WTC11 (cell line): ENCODE results near the gene COPA. TPM values are rescaled to one million over a fixed set of nuclear protein-coding genes. Genes with fewer than 3 reads are reported as not detected.

ENCODE experiments used
- ATAC-seq: fragments of 200-7000 bp; cut with Tn5 transposase; 2 replicates; pipeline ENCODE4 v1.10.0; 2021; ENCODE audit warnings: mild to moderate bottlenecking, moderate library complexity
- CTCF ChIA-PET: fragments of 300-600 bp; sonication (Branson Sonifier 250); formaldehyde crosslinking; loops from one replicate; lab custom pipeline; 2021; ENCODE audit warnings: antibody characterized with exemption; lab: Charles Lee
- POLR2A ChIA-PET: fragments of 350-600 bp; sonication (Branson Sonifier 250); formaldehyde crosslinking; loops from one replicate; lab custom pipeline; 2021; ENCODE audit warnings: antibody characterized with exemption; lab: Charles Lee
- DNase-seq: peaks from one replicate; pipeline ENCODE4 v3.0.0; 2021; ENCODE audit warnings: low spot score
- H3K27ac Mint-ChIP-seq: 2 replicates; pipeline ENCODE4 v1.8.0; 2021; ENCODE audit warnings: mixed read lengths
- H3K27me3 Mint-ChIP-seq: 2 replicates; pipeline ENCODE4 v1.8.0; 2021; ENCODE audit warnings: low read depth, mild to moderate bottlenecking, moderate library complexity, mixed read lengths
- H3K36me3 Mint-ChIP-seq: 2 replicates; pipeline ENCODE4 v1.8.0; 2021; ENCODE audit warnings: mixed read lengths
- H3K4me1 Mint-ChIP-seq: 2 replicates; pipeline ENCODE4 v1.8.0; 2022; ENCODE audit warnings: mixed read lengths
- H3K4me3 Mint-ChIP-seq: 2 replicates; pipeline ENCODE4 v1.8.0; 2021; ENCODE audit warnings: mild to moderate bottlenecking, moderate library complexity, mixed read lengths
- H3K9me3 Mint-ChIP-seq: 2 replicates; pipeline ENCODE4 v1.8.0; 2021; ENCODE audit warnings: mixed read lengths
- ATF1 ChIP-seq: sonication (generic); formaldehyde crosslinking; IDR thresholded peaks from 2 replicates; pipeline ENCODE4 v1.8.1; 2023; ENCODE audit warnings: mild to moderate bottlenecking, moderate library complexity, missing genetic modification reagents
- CBFB ChIP-seq: sonication (generic); formaldehyde crosslinking; IDR thresholded peaks from 2 replicates; pipeline ENCODE4 v1.8.1; 2022; ENCODE audit warnings: mild to moderate bottlenecking, low read depth, missing genetic modification reagents
- FOXK1 ChIP-seq: sonication (generic); formaldehyde crosslinking; IDR thresholded peaks from 2 replicates; pipeline ENCODE4 v1.8.0; 2022; ENCODE audit warnings: mild to moderate bottlenecking, moderate library complexity, missing genetic modification reagents
- GTF2I ChIP-seq: fragments of 250-450 bp; sonication (Bioruptor Pico); conservative IDR thresholded peaks from 2 replicates; pipeline ENCODE4 v1.4.0; 2021; ENCODE audit warnings: mild to moderate bottlenecking
- JAZF1 ChIP-seq: fragments of 250-450 bp; sonication (Bioruptor Pico); IDR thresholded peaks from 2 replicates; pipeline ENCODE4 v1.9.0; 2021; ENCODE audit warnings: moderate library complexity, mild to moderate bottlenecking, inconsistent platforms
- JUN ChIP-seq: sonication (generic); formaldehyde crosslinking; IDR thresholded peaks from 2 replicates; pipeline ENCODE4 v1.8.0; 2023; ENCODE audit warnings: mild to moderate bottlenecking, missing genetic modification reagents
- KAT7 ChIP-seq: sonication (generic); formaldehyde crosslinking; IDR thresholded peaks from 2 replicates; pipeline ENCODE4 v1.8.1; 2023; ENCODE audit warnings: missing genetic modification reagents, mild to moderate bottlenecking, borderline replicate concordance
- MYBL2 ChIP-seq: sonication (generic); formaldehyde crosslinking; IDR thresholded peaks from 2 replicates; pipeline ENCODE4 v1.8.1; 2023; ENCODE audit warnings: mild to moderate bottlenecking, moderate library complexity, missing genetic modification reagents
- PRRX2 ChIP-seq: fragments of 250-450 bp; sonication (Bioruptor Pico); IDR thresholded peaks from 2 replicates; pipeline ENCODE4 v1.8.0; 2021; ENCODE audit warnings: mild to moderate bottlenecking
- SP1 ChIP-seq: sonication (generic); formaldehyde crosslinking; conservative IDR thresholded peaks from 2 replicates; pipeline ENCODE4 v1.8.1; 2022; ENCODE audit warnings: missing genetic modification reagents
- TCF7 ChIP-seq: sonication (generic); formaldehyde crosslinking; IDR thresholded peaks from 2 replicates; pipeline ENCODE4 v1.8.0; 2022; ENCODE audit warnings: mild to moderate bottlenecking, low read depth, missing genetic modification reagents, moderate library complexity
- ZNF138 ChIP-seq: sonication (generic); formaldehyde crosslinking; conservative IDR thresholded peaks from 2 replicates; pipeline ENCODE4 v1.8.1; 2022; ENCODE audit warnings: mild to moderate bottlenecking, moderate library complexity, missing genetic modification reagents
- ZNF219 ChIP-seq: sonication (generic); formaldehyde crosslinking; IDR thresholded peaks from 2 replicates; pipeline ENCODE4 v1.8.0; 2023; ENCODE audit warnings: missing genetic modification reagents, mild to moderate bottlenecking, borderline replicate concordance
- ZNF232 ChIP-seq: sonication (generic); formaldehyde crosslinking; IDR thresholded peaks from 2 replicates; pipeline ENCODE4 v1.8.0; 2022; ENCODE audit warnings: mild to moderate bottlenecking, missing genetic modification reagents
- total RNA-seq: library from RNA; stranded (reverse); gene quantifications from 3 replicates; pipeline ENCODE4 v1.2.3, GENCODE V29; 2021
- TF ChIP-seq, protein P1 (sequence below): sonication (generic); formaldehyde crosslinking; IDR thresholded peaks from 2 replicates; pipeline ENCODE4 v1.8.0; 2022; ENCODE audit warnings: missing genetic modification reagents
- TF ChIP-seq, protein P2 (sequence below): sonication (generic); formaldehyde crosslinking; IDR thresholded peaks from 2 replicates; pipeline ENCODE4 v1.8.0; 2022; ENCODE audit warnings: mild to moderate bottlenecking, missing genetic modification reagents
- TF ChIP-seq, protein P3 (sequence below): sonication (generic); formaldehyde crosslinking; IDR thresholded peaks from 2 replicates; pipeline ENCODE4 v1.8.1; 2022; ENCODE audit warnings: mild to moderate bottlenecking, moderate library complexity, missing genetic modification reagents
- TF ChIP-seq, protein P4 (sequence below): sonication (generic); formaldehyde crosslinking; IDR thresholded peaks from 2 replicates; pipeline ENCODE4 v1.8.0; 2022; ENCODE audit warnings: mild to moderate bottlenecking, missing genetic modification reagents
- TF ChIP-seq, protein P5 (sequence below): sonication (generic); formaldehyde crosslinking; IDR thresholded peaks from 2 replicates; pipeline ENCODE4 v1.8.1; 2022; ENCODE audit warnings: mild to moderate bottlenecking, missing genetic modification reagents, moderate library complexity, borderline replicate concordance

Gene COPA
- total RNA-seq, 1 experiment from 2014 or later = 126 TPM

DNA sequence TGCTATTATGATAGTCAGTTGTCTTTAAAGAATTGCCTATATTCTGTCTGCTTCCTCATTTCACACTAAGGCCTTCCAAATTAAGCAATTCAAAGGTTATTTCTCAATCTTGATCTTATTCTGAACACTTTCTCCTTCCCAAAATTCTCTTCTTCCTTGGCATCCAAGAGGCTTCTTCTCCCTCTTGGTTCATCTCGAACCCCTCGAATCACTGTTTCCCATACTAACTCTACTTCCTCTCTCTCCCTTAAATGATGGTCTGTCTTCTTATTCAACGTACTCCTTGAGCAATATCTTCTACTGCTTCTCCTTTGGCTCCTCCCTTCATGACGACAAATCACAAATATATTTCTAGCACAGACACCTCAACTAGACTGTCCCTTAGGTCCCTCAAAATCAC lies 4.5 kb downstream of the COPA start:
- ChIA-PET CTCF (interaction anchor here (1.1 kb wide), 1 partner anchor 37 kb away, joined by 3 read pairs; no protein-coding TSS in a partner anchor), POLR2A (no interaction called here)
- ATAC-seq = no peak

DNA sequence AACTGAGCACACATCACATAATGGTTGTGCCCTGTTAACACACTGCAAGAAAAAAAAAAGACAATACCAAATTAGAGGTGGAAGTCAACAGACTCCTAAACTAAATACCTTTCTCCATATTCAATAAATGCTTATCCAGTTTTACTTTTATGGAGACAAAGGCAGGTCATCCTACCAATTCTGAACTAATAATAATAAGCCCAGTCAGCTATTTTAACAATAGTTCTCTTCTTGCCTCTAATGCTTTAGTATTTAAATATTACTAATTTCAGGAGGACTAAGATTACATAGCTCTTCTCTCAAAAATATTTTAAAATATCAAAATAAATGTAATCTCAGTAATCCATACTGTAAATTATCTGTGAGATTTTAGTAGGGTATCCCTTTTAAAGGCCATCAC lies 10.5 kb downstream of the COPA start:
- ATAC-seq = no peak
- peaks cover 60% of the 10 kb centered on the region for H3K36me3 Mint-ChIP-seq
- ChIA-PET POLR2A (no interaction called here), CTCF (interaction anchor here (1.5 to 1.8 kb wide), 2 partner anchors 41 to 44 kb away, joined by 5 to 7 read pairs; no protein-coding TSS in a partner anchor)
- H3K4me3 Mint-ChIP-seq = no peak overlapping the region
- H3K27ac Mint-ChIP-seq = no peak overlapping the region
- TF ChIP-seq CBFB (CRISPR knock-in tag) = no peak
- TF ChIP-seq ATF1 (CRISPR knock-in tag) = no peak
- TF ChIP-seq MYBL2 (CRISPR knock-in tag) = no peak
- no peak for TF ChIP-seq JAZF1 (CRISPR knock-in tag)
- TF ChIP-seq TCF7 (CRISPR knock-in tag) = no peak
- TF ChIP-seq ZNF138 (CRISPR knock-in tag) = no peak
- TF ChIP-seq, protein P1, sequence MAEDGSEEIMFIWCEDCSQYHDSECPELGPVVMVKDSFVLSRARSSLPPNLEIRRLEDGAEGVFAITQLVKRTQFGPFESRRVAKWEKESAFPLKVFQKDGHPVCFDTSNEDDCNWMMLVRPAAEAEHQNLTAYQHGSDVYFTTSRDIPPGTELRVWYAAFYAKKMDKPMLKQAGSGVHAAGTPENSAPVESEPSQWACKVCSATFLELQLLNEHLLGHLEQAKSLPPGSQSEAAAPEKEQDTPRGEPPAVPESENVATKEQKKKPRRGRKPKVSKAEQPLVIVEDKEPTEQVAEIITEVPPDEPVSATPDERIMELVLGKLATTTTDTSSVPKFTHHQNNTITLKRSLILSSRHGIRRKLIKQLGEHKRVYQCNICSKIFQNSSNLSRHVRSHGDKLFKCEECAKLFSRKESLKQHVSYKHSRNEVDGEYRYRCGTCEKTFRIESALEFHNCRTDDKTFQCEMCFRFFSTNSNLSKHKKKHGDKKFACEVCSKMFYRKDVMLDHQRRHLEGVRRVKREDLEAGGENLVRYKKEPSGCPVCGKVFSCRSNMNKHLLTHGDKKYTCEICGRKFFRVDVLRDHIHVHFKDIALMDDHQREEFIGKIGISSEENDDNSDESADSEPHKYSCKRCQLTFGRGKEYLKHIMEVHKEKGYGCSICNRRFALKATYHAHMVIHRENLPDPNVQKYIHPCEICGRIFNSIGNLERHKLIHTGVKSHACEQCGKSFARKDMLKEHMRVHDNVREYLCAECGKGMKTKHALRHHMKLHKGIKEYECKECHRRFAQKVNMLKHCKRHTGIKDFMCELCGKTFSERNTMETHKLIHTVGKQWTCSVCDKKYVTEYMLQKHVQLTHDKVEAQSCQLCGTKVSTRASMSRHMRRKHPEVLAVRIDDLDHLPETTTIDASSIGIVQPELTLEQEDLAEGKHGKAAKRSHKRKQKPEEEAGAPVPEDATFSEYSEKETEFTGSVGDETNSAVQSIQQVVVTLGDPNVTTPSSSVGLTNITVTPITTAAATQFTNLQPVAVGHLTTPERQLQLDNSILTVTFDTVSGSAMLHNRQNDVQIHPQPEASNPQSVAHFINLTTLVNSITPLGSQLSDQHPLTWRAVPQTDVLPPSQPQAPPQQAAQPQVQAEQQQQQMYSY = no peak
- TF ChIP-seq JUN (CRISPR knock-in tag) = no peak
- TF ChIP-seq SP1 (CRISPR knock-in tag) = no peak
- TF ChIP-seq, protein P2, sequence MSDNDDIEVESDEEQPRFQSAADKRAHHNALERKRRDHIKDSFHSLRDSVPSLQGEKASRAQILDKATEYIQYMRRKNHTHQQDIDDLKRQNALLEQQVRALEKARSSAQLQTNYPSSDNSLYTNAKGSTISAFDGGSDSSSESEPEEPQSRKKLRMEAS (CRISPR knock-in tag) = no peak
- no peak for TF ChIP-seq KAT7 (CRISPR knock-in tag)
- TF ChIP-seq GTF2I (CRISPR knock-in tag) = no peak
- TF ChIP-seq, protein P3, sequence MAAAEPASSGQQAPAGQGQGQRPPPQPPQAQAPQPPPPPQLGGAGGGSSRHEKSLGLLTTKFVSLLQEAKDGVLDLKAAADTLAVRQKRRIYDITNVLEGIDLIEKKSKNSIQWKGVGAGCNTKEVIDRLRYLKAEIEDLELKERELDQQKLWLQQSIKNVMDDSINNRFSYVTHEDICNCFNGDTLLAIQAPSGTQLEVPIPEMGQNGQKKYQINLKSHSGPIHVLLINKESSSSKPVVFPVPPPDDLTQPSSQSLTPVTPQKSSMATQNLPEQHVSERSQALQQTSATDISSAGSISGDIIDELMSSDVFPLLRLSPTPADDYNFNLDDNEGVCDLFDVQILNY (CRISPR knock-in tag) = no peak
- TF ChIP-seq, protein P4, sequence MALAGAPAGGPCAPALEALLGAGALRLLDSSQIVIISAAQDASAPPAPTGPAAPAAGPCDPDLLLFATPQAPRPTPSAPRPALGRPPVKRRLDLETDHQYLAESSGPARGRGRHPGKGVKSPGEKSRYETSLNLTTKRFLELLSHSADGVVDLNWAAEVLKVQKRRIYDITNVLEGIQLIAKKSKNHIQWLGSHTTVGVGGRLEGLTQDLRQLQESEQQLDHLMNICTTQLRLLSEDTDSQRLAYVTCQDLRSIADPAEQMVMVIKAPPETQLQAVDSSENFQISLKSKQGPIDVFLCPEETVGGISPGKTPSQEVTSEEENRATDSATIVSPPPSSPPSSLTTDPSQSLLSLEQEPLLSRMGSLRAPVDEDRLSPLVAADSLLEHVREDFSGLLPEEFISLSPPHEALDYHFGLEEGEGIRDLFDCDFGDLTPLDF = no peak
- TF ChIP-seq FOXK1 = no peak
- no peak for TF ChIP-seq ZNF219 (CRISPR knock-in tag)
- TF ChIP-seq, protein P5, sequence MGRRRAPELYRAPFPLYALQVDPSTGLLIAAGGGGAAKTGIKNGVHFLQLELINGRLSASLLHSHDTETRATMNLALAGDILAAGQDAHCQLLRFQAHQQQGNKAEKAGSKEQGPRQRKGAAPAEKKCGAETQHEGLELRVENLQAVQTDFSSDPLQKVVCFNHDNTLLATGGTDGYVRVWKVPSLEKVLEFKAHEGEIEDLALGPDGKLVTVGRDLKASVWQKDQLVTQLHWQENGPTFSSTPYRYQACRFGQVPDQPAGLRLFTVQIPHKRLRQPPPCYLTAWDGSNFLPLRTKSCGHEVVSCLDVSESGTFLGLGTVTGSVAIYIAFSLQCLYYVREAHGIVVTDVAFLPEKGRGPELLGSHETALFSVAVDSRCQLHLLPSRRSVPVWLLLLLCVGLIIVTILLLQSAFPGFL (CRISPR knock-in tag) = no peak
- no peak for TF ChIP-seq PRRX2 (CRISPR knock-in tag)
- no peak for DNase-seq
- no peaks in the 10 kb centered on the region for H3K27me3 Mint-ChIP-seq
- H3K9me3 Mint-ChIP-seq = no peaks in the 10 kb centered on the region
- no peaks in the 10 kb centered on the region for H3K4me1 Mint-ChIP-seq

More for the DNA sequence above, 4.5 kb downstream of the COPA start:
- no peak overlapping the region for H3K27ac Mint-ChIP-seq
- H3K36me3 Mint-ChIP-seq = peaks cover 46% of the 10 kb centered on the region
- no peaks in the 10 kb centered on the region for H3K27me3 Mint-ChIP-seq
- no peak for DNase-seq
- H3K9me3 Mint-ChIP-seq = no peaks in the 10 kb centered on the region
- no peak for TF ChIP-seq JAZF1 (CRISPR knock-in tag)
- no peak for TF ChIP-seq ZNF232 (CRISPR knock-in tag)
- H3K4me1 Mint-ChIP-seq = peaks cover 18% of the 10 kb centered on the region
- H3K4me3 Mint-ChIP-seq = no peak overlapping the region
